Mucosa of stomach (tissue), 1 donor: ENCODE results near the gene TMEM132C.

Source experiments
- H3K27me3 ChIP-seq: one replicate; pipeline ENCODE4 v1.7.0; 2013; ENCODE audit warnings: mild to moderate bottlenecking, low read length; ENCODE audit not compliant: control insufficient read depth, insufficient read depth
- H3K36me3 ChIP-seq: one replicate; pipeline ENCODE4 v1.7.0; 2013; ENCODE audit warnings: low read length; ENCODE audit not compliant: control insufficient read depth, insufficient read depth
- H3K4me1 ChIP-seq: one replicate; pipeline ENCODE4 v1.7.0; 2013; ENCODE audit warnings: mild to moderate bottlenecking, low read length; ENCODE audit not compliant: control insufficient read depth, insufficient read depth
- H3K4me3 ChIP-seq: one replicate; pipeline ENCODE4 v1.7.0; 2013; ENCODE audit warnings: low read length
- H3K9ac ChIP-seq: one replicate; pipeline ENCODE4 v1.7.0; 2013; ENCODE audit warnings: mild to moderate bottlenecking, low read length, moderate library complexity
- H3K9me3 ChIP-seq: one replicate; pipeline ENCODE4 v1.7.0; 2013; ENCODE audit warnings: mild to moderate bottlenecking, low read length, moderate library complexity; ENCODE audit not compliant: control insufficient read depth
- donor health status: Pancreatic carcinoma.

The TMEM132C gene

GRCh38 chr12:128726886-128727285 lies 459.9 kb downstream of the TMEM132C start:
- Histone ChIP-seq H3K4me3 (no peak overlapping the region), H3K27me3 (no peaks in the 10 kb centered on the region), H3K9ac (no peak overlapping the region), H3K4me1 (peaks cover 22% of the 10 kb centered on the region), H3K36me3 (no peaks in the 10 kb centered on the region), H3K9me3 (no peaks in the 10 kb centered on the region)

- Histone ChIP-seq H3K36me3 (no peaks in the 10 kb centered on the region), H3K9ac (no peak overlapping the region), H3K4me3 (no peak overlapping the region), H3K27me3 (no peaks in the 10 kb centered on the region), H3K4me1 (peaks cover 22% of the 10 kb centered on the region), H3K9me3 (no peaks in the 10 kb centered on the region)
These were observed 460.5 kb downstream of the TMEM132C start for GRCh38 chr12:128727461-128727860.

GRCh38 chr12:128727999-128728398 lies 461.0 kb downstream of the TMEM132C start:
- no peak overlapping the region for H3K9ac ChIP-seq
- peaks cover 22% of the 10 kb centered on the region for H3K4me1 ChIP-seq
- no peaks in the 10 kb centered on the region for H3K27me3 ChIP-seq
- H3K9me3 ChIP-seq: no peaks in the 10 kb centered on the region
- no peak overlapping the region for H3K4me3 ChIP-seq
- no peaks in the 10 kb centered on the region for H3K36me3 ChIP-seq

- Histone ChIP-seq H3K27me3 (no peaks in the 10 kb centered on the region), H3K4me1 (peaks cover 22% of the 10 kb centered on the region), H3K36me3 (no peaks in the 10 kb centered on the region), H3K4me3 (no peak overlapping the region), H3K9ac (no peak overlapping the region), H3K9me3 (no peaks in the 10 kb centered on the region)
These were observed 462.7 kb downstream of the TMEM132C start for GRCh38 chr12:128729628-128730121.

- Histone ChIP-seq H3K4me1 (peaks cover 9% of the 10 kb centered on the region), H3K36me3 (no peaks in the 10 kb centered on the region), H3K9ac (no peak overlapping the region), H3K9me3 (no peaks in the 10 kb centered on the region), H3K27me3 (no peaks in the 10 kb centered on the region), H3K4me3 (no peak overlapping the region)
These were observed 467.4 kb downstream of the TMEM132C start for GRCh38 chr12:128734371-128734770.

- Histone ChIP-seq H3K9ac (no peak overlapping the region), H3K27me3 (no peaks in the 10 kb centered on the region), H3K4me3 (no peak overlapping the region), H3K4me1 (no peaks in the 10 kb centered on the region), H3K36me3 (no peaks in the 10 kb centered on the region), H3K9me3 (no peaks in the 10 kb centered on the region)
These were observed 470.5 kb downstream of the TMEM132C start for GRCh38 chr12:128737292-128737966.

GRCh38 chr12:128743916-128744315 lies 476.9 kb downstream of the TMEM132C start:
- Histone ChIP-seq H3K4me3 (no peak overlapping the region), H3K4me1 (no peaks in the 10 kb centered on the region), H3K9ac (no peak overlapping the region), H3K36me3 (no peaks in the 10 kb centered on the region), H3K27me3 (no peaks in the 10 kb centered on the region), H3K9me3 (no peaks in the 10 kb centered on the region)

- H3K4me1 ChIP-seq: no peaks in the 10 kb centered on the region
- no peaks in the 10 kb centered on the region for H3K27me3 ChIP-seq
- no peak overlapping the region for H3K9ac ChIP-seq
- no peaks in the 10 kb centered on the region for H3K36me3 ChIP-seq
- H3K9me3 ChIP-seq: no peaks in the 10 kb centered on the region
- no peak overlapping the region for H3K4me3 ChIP-seq
These were observed 479.1 kb downstream of the TMEM132C start for GRCh38 chr12:128745772-128746689.

GRCh38 chr12:128747441-128747840 lies 480.5 kb downstream of the TMEM132C start:
- Histone ChIP-seq H3K9ac (no peak overlapping the region), H3K27me3 (no peaks in the 10 kb centered on the region), H3K36me3 (no peaks in the 10 kb centered on the region), H3K4me3 (no peak overlapping the region), H3K9me3 (no peaks in the 10 kb centered on the region), H3K4me1 (no peaks in the 10 kb centered on the region)

GRCh38 chr12:128752386-128752785 lies 485.4 kb downstream of the TMEM132C start:
- Histone ChIP-seq H3K27me3 (no peaks in the 10 kb centered on the region), H3K4me3 (no peak overlapping the region), H3K4me1 (no peaks in the 10 kb centered on the region), H3K9ac (no peak overlapping the region), H3K36me3 (no peaks in the 10 kb centered on the region), H3K9me3 (no peaks in the 10 kb centered on the region)

GRCh38 chr12:128753438-128753837 lies 486.5 kb downstream of the TMEM132C start:
- Histone ChIP-seq H3K9ac (no peak overlapping the region), H3K9me3 (no peaks in the 10 kb centered on the region), H3K4me1 (no peaks in the 10 kb centered on the region), H3K27me3 (no peaks in the 10 kb centered on the region), H3K4me3 (no peak overlapping the region), H3K36me3 (no peaks in the 10 kb centered on the region)

- Histone ChIP-seq H3K9me3 (no peaks in the 10 kb centered on the region), H3K4me1 (no peaks in the 10 kb centered on the region), H3K27me3 (no peaks in the 10 kb centered on the region), H3K36me3 (no peaks in the 10 kb centered on the region), H3K9ac (no peak overlapping the region), H3K4me3 (no peak overlapping the region)
These were observed 487.3 kb downstream of the TMEM132C start for GRCh38 chr12:128754275-128754674.
